GM23248 (cell line): ENCODE data around the gene KLK3. TPM values are rescaled to one million over a fixed set of nuclear protein-coding genes. Genes with fewer than 3 reads are reported as not detected.
A peak's percentile ranks its signal among the peaks of the same experiment; 100 is the strongest.

ENCODE experiments used
- DNase-seq: peaks from one replicate; pipeline ENCODE4 v3.0.0-alpha.2; 2015
- H2AFZ ChIP-seq: fragments of 200-600 bp; sonication (generic); 2 replicates; pipeline ENCODE4 v1.6.1; 2016; ENCODE audit warnings: antibody characterized with exemption
- H3F3A ChIP-seq: fragments of 200-600 bp; sonication (generic); 2 replicates; pipeline ENCODE4 v1.6.1; 2016; ENCODE audit warnings: mild to moderate bottlenecking, antibody characterized with exemption, mixed run types; ENCODE audit not compliant: insufficient read depth
- H3K27ac ChIP-seq: fragments of 200-600 bp; sonication (generic); 2 replicates; pipeline ENCODE4 v1.5.1; 2016; ENCODE audit warnings: mild to moderate bottlenecking
- H3K27me3 ChIP-seq: fragments of 200-600 bp; sonication (generic); replicated peaks from 2 replicates; pipeline ENCODE4 v1.6.1; 2016; ENCODE audit warnings: mild to moderate bottlenecking; ENCODE audit not compliant: insufficient read depth
- H3K36me3 ChIP-seq: fragments of 200-600 bp; sonication (generic); 2 replicates; pipeline ENCODE4 v1.6.1; 2016; ENCODE audit warnings: low read depth, mild to moderate bottlenecking
- H3K4me1 ChIP-seq: fragments of 200-600 bp; sonication (generic); 2 replicates; pipeline ENCODE4 v1.6.1; 2016; ENCODE audit warnings: mild to moderate bottlenecking; ENCODE audit not compliant: insufficient read depth
- H3K4me2 ChIP-seq: fragments of 200-600 bp; sonication (generic); one replicate; pipeline ENCODE4 v1.6.1; 2016; ENCODE audit warnings: mild to moderate bottlenecking; ENCODE audit not compliant: unreplicated experiment
- H3K4me3 ChIP-seq: fragments of 200-600 bp; sonication (generic); 2 replicates; pipeline ENCODE4 v1.5.1; 2016; ENCODE audit warnings: mild to moderate bottlenecking
- H3K79me2 ChIP-seq: fragments of 200-600 bp; sonication (generic); 2 replicates; pipeline ENCODE4 v1.6.1; 2016; ENCODE audit warnings: mild to moderate bottlenecking; ENCODE audit not compliant: insufficient read depth
- H3K9ac ChIP-seq: fragments of 200-600 bp; sonication (generic); 2 replicates; pipeline ENCODE4 v1.6.1; 2016; ENCODE audit warnings: mild to moderate bottlenecking
- H3K9me2 ChIP-seq: fragments of 200-600 bp; sonication (generic); 2 replicates; pipeline ENCODE4 v1.6.1; 2016; ENCODE audit warnings: mixed run types, mild to moderate bottlenecking, moderate library complexity; ENCODE audit not compliant: insufficient read depth
- H3K9me3 ChIP-seq: fragments of 200-600 bp; sonication (generic); one replicate; pipeline ENCODE4 v1.6.1; 2017; ENCODE audit warnings: low read depth
- H4K20me1 ChIP-seq: fragments of 200-600 bp; sonication (generic); 2 replicates; pipeline ENCODE4 v1.6.0; 2016; ENCODE audit not compliant: insufficient read depth
- EZH2 ChIP-seq: fragments of 200-600 bp; sonication (generic); IDR thresholded peaks from 2 replicates; pipeline ENCODE4 v1.6.1; 2018; ENCODE audit warnings: antibody characterized with exemption, mild to moderate bottlenecking; ENCODE audit not compliant: insufficient read depth, poor library complexity, severe bottlenecking
- EZH2phosphoT487 ChIP-seq: fragments of 200-600 bp; sonication (generic); IDR thresholded peaks from 2 replicates; pipeline ENCODE4 v1.6.1; 2018; ENCODE audit warnings: antibody characterized with exemption, moderate library complexity, mild to moderate bottlenecking, low read depth; ENCODE audit not compliant: insufficient read depth
- WGBS, 2 experiments: methylation state at CpG; one replicate each; pipeline ENCODE4 v1.1.6; 2015 to 2017; ENCODE audit warnings: low lambda C conversion rate in 2 of 2, low coverage in 1 of 2; ENCODE audit errors: missing lambda C conversion rate in 2 of 2; 5-methylcytosine and 5-hydroxymethylcytosine counted together
- in situ Hi-C: fragments of 300-500 bp; cut with MboI; formaldehyde crosslinking; loops from 2 replicates; pipeline ENCODE4 v1.15.0; 2020
- polyA plus RNA-seq: library from polyadenylated mRNA; unstranded; fragments of >200 nt; fragmentation: Nextera tagmentation; extraction: Ambion mirVana; gene quantifications from 2 replicates; pipeline ENCODE4 v1.2.1, GENCODE V29; 2016
- total RNA-seq: library from RNA; depleted of rRNA; stranded (reverse); fragments of >200 nt; shearing (Covaris generic); gene quantifications from 2 replicates; pipeline ENCODE4 v1.2.3, GENCODE V29; 2014

The KLK3 gene
- total and polyA plus RNA-seq, 2 experiments from 2014 or later, result not detected

GRCh38 chr19:50836543-50837195 is 18.0 kb upstream of the KLK3 start:
- no peak for TF ChIP-seq EZH2phosphoT487
- no peak for TF ChIP-seq EZH2
- no peaks in the 10 kb centered on the region for H3K9me2 ChIP-seq
- 36 to 41% methylated on average over 18 to 19 of the region's 19 CpGs for WGBS, 2 experiments
- H3F3A ChIP-seq, result no peaks in the 10 kb centered on the region
- no peaks in the 10 kb centered on the region for H3K79me2 ChIP-seq
- no peaks in the 10 kb centered on the region for H3K4me1 ChIP-seq
- no peak overlapping the region for H2AFZ ChIP-seq
- in situ Hi-C loops, result no loop called here
- no peak overlapping the region for H3K27ac ChIP-seq
- H3K27me3 ChIP-seq, result peaks cover 6% of the 10 kb centered on the region; the same call in 1 of the 2 replicates
- H3K4me2 ChIP-seq, result no peak overlapping the region
- no peak overlapping the region for H3K9ac ChIP-seq
- no peaks in the 10 kb centered on the region for H3K9me3 ChIP-seq
- no peak overlapping the region for H3K4me3 ChIP-seq
- no peaks in the 10 kb centered on the region for H4K20me1 ChIP-seq
- no peak for DNase-seq
- H3K36me3 ChIP-seq, result no peaks in the 10 kb centered on the region

DNA sequence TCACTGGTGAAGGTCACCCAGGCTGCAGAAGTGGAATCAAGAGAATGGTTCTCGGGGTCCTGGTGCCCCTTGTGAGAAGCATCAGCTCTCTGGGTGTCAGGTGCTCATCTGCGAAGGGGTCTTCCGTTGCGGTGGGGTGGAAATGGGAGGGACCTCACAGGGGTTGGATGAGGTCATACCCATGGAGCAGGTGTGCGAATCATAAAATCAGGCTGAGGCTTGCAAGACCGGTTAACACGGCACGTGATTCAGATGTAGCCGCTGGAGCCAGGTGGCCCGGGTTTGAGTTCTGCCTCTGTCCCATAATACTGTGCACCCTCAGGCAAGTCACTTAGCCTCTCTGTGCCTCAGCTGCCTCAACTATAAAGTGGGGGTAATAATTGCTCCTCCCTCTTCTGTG is 17.4 kb upstream of the KLK3 start:
- TF ChIP-seq EZH2 (no peak), EZH2phosphoT487 (no peak)
- in situ Hi-C loops, result no loop called here
- Histone ChIP-seq H3K4me3 (no peak overlapping the region), H3K4me2 (no peak overlapping the region), H2AFZ (no peak overlapping the region), H3K27ac (no peak overlapping the region), H3K9me3 (no peaks in the 10 kb centered on the region), H3K27me3 (peaks cover 6% of the 10 kb centered on the region; the same call in 1 of the 2 replicates), H3K9me2 (no peaks in the 10 kb centered on the region), H3K79me2 (no peaks in the 10 kb centered on the region), H3F3A (no peaks in the 10 kb centered on the region), H3K4me1 (no peaks in the 10 kb centered on the region), H3K36me3 (no peaks in the 10 kb centered on the region), H3K9ac (no peak overlapping the region), H4K20me1 (no peaks in the 10 kb centered on the region)
- 81 to 82% methylated on average over 10 of the region's 10 CpGs for WGBS, 2 experiments
- no peak for DNase-seq

DNA sequence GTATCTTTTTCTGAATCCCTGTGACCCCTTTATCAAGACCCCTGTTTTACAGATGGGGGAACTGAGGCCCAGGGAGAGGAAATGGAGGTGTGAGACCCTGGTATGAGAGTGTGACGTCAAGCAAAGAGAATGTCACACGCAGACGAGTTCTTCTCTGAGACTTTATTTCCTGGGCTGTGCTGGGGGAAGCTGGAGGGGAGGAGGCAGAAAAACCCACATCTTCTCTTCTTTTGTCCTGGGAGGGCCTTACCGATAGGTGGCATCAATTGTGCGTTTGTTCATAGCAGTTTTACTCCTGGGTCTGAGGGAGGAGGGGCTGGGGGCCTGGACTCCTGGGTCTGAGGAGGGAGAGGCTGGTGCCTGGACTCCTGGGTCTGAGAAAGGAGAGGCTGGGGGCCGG is 16.5 kb upstream of the KLK3 start:
- Histone ChIP-seq H3K9me2 (no peaks in the 10 kb centered on the region), H3K79me2 (no peaks in the 10 kb centered on the region), H3K4me2 (no peak overlapping the region), H3K9me3 (no peaks in the 10 kb centered on the region), H3K9ac (no peak overlapping the region), H3F3A (no peaks in the 10 kb centered on the region), H3K4me1 (no peaks in the 10 kb centered on the region), H3K27me3 (peaks cover 6% of the 10 kb centered on the region; the same call in 1 of the 2 replicates), H3K36me3 (no peaks in the 10 kb centered on the region), H3K4me3 (no peak overlapping the region), H3K27ac (no peak overlapping the region), H4K20me1 (no peaks in the 10 kb centered on the region), H2AFZ (no peak overlapping the region)
- DNase-seq, result peak; percentile 21
- in situ Hi-C loops, result no loop called here
- 12 to 16% methylated on average over 6 of the region's 6 CpGs for WGBS, 2 experiments
- TF ChIP-seq EZH2phosphoT487 (no peak), EZH2 (no peak)

DNA sequence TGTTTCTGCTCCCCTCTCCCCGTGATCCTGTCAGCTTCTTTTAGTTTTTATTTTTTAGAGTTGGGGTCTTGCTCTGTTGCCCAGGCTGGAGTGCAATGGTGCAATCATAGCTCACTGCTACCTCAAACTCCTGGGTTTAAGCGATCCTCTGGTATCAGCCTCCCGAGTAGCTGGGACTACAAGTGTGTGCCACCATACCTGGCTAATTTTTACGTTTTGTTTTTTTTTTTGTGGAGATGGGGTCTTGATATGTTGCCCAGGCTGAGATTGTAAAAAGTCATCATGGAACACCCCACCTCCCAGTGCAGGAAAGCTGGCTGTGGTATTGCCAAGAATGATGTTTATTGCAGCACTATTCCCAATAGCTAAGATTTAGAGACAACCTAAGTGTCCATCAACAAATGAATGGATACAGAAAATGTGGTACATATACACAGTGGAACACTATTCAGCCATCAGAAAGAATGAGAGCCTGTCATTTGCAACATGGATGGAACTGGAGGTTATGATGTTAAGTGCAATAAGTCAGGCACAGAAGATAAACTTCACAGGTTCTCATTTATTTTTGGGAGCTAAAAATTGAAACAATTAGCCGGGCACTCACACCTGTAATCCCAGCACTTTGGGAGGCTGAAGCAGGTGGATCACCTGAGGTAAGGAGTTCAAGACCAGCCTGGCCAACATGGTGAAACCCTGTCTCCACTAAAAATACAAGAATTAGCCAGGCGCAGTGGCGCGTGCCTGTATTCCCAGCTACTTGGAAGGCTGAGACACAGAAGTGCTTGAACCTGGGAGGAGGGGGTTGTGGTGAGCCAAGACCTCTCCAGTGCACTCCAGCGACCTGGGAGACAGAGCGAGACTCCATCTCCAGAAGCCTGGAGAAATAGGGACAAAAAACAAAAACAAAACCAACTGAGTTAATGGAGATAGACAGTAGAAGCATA is 14.7 kb upstream of the KLK3 start:
- no peaks in the 10 kb centered on the region for H3K36me3 ChIP-seq
- in situ Hi-C loops, result no loop called here
- H2AFZ ChIP-seq, result no peak overlapping the region
- H3K9me3 ChIP-seq, result no peaks in the 10 kb centered on the region
- H3K9me2 ChIP-seq, result no peaks in the 10 kb centered on the region
- H3K4me3 ChIP-seq, result no peak overlapping the region
- no peak overlapping the region for H3K9ac ChIP-seq
- no peak overlapping the region for H3K4me2 ChIP-seq
- H3F3A ChIP-seq, result no peaks in the 10 kb centered on the region
- no peaks in the 10 kb centered on the region for H3K79me2 ChIP-seq
- no peaks in the 10 kb centered on the region for H4K20me1 ChIP-seq
- H3K27me3 ChIP-seq, result peaks cover 3% of the 10 kb centered on the region; the same call in 1 of the 2 replicates
- WGBS, 2 experiments, result 64 to 66% methylated on average over 10 of the region's 10 CpGs
- DNase-seq, result no peak
- H3K4me1 ChIP-seq, result no peaks in the 10 kb centered on the region
- no peak overlapping the region for H3K27ac ChIP-seq
- TF ChIP-seq EZH2 (no peak), EZH2phosphoT487 (no peak)
